C4-2B (cell line): ENCODE data around the gene S100A3.

Experiments
- H3K27ac ChIP-seq: fragments of 450-650 bp; 2 replicates; pipeline ENCODE4 v1.5.1; 2017
- ZFX ChIP-seq: fragments of 450-650 bp; IDR thresholded peaks from 2 replicates; pipeline ENCODE4 v1.6.1; 2017
- TF ChIP-seq, protein P1 (sequence below): fragments of 450-650 bp; conservative IDR thresholded peaks from 2 replicates; pipeline ENCODE4 v1.5.1; 2017; ENCODE audit warnings: mild to moderate bottlenecking

The S100A3 gene

DNA sequence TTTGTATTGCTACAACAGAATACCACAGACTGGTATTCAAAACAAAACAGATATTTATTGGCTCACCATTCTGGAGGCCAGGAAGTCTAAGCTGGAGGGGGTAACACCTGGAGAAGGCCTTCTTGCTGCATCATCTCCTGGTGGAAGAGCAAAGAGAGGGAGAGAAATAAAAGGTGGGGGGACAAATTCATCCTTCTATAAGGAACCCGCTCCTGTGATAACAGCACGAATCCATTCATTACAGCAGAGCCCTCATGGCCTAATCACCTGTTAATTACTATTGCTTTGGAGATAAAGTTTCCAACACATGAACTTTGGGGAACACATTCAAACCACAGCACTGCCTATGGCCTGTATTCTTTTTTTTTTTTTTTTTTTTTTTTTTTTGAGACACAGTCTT is 11.2 kb upstream of the S100A3 start:
- TF ChIP-seq ZFX, result no peak
- TF ChIP-seq, protein P1, sequence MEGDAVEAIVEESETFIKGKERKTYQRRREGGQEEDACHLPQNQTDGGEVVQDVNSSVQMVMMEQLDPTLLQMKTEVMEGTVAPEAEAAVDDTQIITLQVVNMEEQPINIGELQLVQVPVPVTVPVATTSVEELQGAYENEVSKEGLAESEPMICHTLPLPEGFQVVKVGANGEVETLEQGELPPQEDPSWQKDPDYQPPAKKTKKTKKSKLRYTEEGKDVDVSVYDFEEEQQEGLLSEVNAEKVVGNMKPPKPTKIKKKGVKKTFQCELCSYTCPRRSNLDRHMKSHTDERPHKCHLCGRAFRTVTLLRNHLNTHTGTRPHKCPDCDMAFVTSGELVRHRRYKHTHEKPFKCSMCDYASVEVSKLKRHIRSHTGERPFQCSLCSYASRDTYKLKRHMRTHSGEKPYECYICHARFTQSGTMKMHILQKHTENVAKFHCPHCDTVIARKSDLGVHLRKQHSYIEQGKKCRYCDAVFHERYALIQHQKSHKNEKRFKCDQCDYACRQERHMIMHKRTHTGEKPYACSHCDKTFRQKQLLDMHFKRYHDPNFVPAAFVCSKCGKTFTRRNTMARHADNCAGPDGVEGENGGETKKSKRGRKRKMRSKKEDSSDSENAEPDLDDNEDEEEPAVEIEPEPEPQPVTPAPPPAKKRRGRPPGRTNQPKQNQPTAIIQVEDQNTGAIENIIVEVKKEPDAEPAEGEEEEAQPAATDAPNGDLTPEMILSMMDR, result no peak
- no peak overlapping the region for H3K27ac ChIP-seq

GRCh38 chr1:153557877-153558276 is 8.8 kb upstream of the S100A3 start:
- TF ChIP-seq, protein P1, result no peak
- no peak for TF ChIP-seq ZFX
- no peak overlapping the region for H3K27ac ChIP-seq

DNA sequence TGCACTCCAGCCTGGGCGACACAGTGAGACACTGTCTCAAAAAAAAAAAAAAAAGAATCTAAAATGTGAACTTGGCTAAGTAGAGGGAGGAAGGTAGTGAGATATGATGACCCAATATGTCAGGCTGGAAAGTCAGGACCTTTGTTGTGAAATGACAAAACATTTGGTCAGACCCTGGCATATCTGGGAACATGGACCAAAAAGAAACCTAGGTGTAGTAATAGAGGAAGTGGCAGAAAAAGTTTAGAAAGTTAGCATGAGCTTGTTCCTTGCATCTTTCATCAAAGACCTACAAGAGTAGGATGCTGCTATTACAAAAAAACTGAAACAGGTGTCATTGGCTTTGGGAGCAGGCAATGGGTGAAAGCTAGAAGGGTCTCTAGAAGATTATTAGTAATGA is 7.3 kb upstream of the S100A3 start:
- no peak overlapping the region for H3K27ac ChIP-seq
- TF ChIP-seq ZFX, result no peak
- TF ChIP-seq, protein P1, result no peak

- no peak overlapping the region for H3K27ac ChIP-seq
- TF ChIP-seq, protein P1, result no peak
- no peak for TF ChIP-seq ZFX
Measured at GRCh38 chr1:153553830-153554541, 4.9 kb upstream of the S100A3 start.

DNA sequence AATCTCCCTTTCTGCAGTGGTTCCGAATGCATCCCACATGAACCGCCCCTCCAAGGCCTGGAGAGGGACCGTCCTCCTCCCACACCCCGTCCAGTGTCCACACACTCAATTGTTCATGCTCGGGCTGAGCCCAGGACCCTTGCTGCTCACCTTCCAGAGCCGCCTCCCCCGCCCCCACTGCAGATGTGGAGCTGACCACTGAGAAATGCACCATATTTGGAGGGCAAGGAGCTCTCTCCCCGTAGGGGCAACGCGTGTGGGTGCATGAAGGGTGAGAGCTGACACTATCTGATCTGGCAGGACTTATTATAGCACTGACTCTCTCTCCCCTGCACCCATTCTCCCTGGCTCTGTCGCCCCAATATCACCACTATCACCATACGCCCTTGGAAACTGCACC is 4.0 kb upstream of the S100A3 start:
- no peak overlapping the region for H3K27ac ChIP-seq
- TF ChIP-seq, protein P1, result no peak
- no peak for TF ChIP-seq ZFX

GRCh38 chr1:153552335-153552734 is 3.3 kb upstream of the S100A3 start:
- no peak overlapping the region for H3K27ac ChIP-seq
- TF ChIP-seq ZFX, result no peak
- TF ChIP-seq, protein P1, result no peak

DNA sequence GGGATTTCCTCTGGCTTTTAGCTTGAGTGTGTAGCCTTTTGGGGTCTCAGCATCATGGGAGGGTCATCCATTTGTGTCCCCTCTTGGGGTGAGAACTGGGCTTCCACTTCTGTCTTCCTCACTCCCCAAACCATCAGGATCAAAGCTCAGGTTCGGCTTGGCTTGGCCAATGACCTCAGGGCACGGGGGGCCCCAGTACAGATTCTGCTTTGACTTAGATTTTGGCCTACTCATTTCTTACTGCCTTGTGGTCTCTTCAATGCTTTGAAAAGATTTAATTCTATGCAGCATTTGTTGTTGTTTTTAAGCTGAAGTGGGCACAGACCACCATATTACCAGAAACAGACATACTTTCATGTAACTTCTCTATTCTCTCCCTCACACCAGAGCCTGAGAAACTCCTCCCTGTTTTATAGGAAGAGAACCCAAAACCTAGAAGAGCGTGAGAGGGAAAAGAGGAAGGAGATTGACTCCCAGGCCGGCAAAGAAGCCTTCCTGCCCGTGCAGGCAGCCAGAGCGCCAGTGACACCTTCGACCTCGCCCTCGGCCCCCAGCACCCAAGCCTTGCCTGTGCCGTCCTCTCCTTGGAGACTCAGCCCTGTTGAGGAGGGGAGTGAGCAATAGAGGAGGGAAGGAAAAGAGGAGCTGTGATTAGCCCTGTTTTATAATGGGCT is 1.9 kb upstream of the S100A3 start:
- no peak for TF ChIP-seq ZFX
- TF ChIP-seq, protein P1, result no peak
- no peak overlapping the region for H3K27ac ChIP-seq
